DOHH2 (cell line): ENCODE measurements around the gene RRP8.

Experiments used
- H3F3A ChIP-seq: fragments of 200-600 bp; sonication (generic), shearing (Covaris generic); 2 replicates; pipeline ENCODE4 v1.6.0; 2016; ENCODE audit warnings: antibody characterized with exemption, mild to moderate bottlenecking; ENCODE audit not compliant: control insufficient read depth, insufficient read depth
- H3K27ac ChIP-seq: fragments of 200-600 bp; sonication (generic); 2 replicates; pipeline ENCODE4 v1.5.1; 2014; ENCODE audit warnings: low read depth, mild to moderate bottlenecking, low read length, moderate library complexity
- H3K27me3 ChIP-seq: fragments of 200-600 bp; sonication (generic); 2 replicates; pipeline ENCODE4 v1.6.1; 2014; ENCODE audit warnings: mild to moderate bottlenecking, low read length, mixed read lengths; ENCODE audit not compliant: control insufficient read depth
- H3K36me3 ChIP-seq: fragments of 200-600 bp; sonication (generic); 2 replicates; pipeline ENCODE4 v1.6.1; 2014; ENCODE audit warnings: mild to moderate bottlenecking, low read length, moderate library complexity, mixed read lengths; ENCODE audit not compliant: control insufficient read depth
- H3K4me1 ChIP-seq: fragments of 200-600 bp; sonication (generic); 2 replicates; pipeline ENCODE4 v1.6.1; 2014; ENCODE audit warnings: mild to moderate bottlenecking, low read length, mixed read lengths; ENCODE audit not compliant: control insufficient read depth
- H3K4me2 ChIP-seq: fragments of 200-600 bp; sonication (generic); 2 replicates; pipeline ENCODE4 v1.6.0; 2014; ENCODE audit warnings: mild to moderate bottlenecking, low read length, moderate library complexity
- H3K4me3 ChIP-seq: fragments of 200-600 bp; sonication (generic); 2 replicates; pipeline ENCODE4 v1.5.1; 2014; ENCODE audit warnings: mild to moderate bottlenecking, low read length, mixed read lengths
- H3K79me2 ChIP-seq: fragments of 200-600 bp; sonication (generic); 2 replicates; pipeline ENCODE4 v1.6.1; 2014; ENCODE audit warnings: mild to moderate bottlenecking, low read length, mixed read lengths; ENCODE audit not compliant: control insufficient read depth
- H3K9me2 ChIP-seq: fragments of 200-600 bp; sonication (generic); replicated peaks from 2 replicates; pipeline ENCODE4 v1.6.1; 2014; ENCODE audit warnings: mild to moderate bottlenecking, low read length, mixed read lengths; ENCODE audit not compliant: control insufficient read depth
- H3K9me3 ChIP-seq: fragments of 200-600 bp; sonication (generic); 2 replicates; pipeline ENCODE4 v1.6.1; 2014; ENCODE audit warnings: antibody characterized with exemption, low read length, mixed read lengths; ENCODE audit not compliant: control insufficient read depth, insufficient read depth
- H4K20me1 ChIP-seq: fragments of 200-600 bp; sonication (generic); 2 replicates; pipeline ENCODE4 v1.6.0; 2014; ENCODE audit warnings: low read depth, mild to moderate bottlenecking, antibody characterized with exemption, low read length, moderate library complexity; ENCODE audit not compliant: control insufficient read depth, insufficient read depth
- CTCF ChIP-seq: fragments of 200-600 bp; sonication (generic); IDR thresholded peaks from one replicate; pipeline ENCODE4 v1.5.1; 2014; ENCODE audit warnings: antibody characterized with exemption, mild to moderate bottlenecking, low read depth, low read length; ENCODE audit not compliant: poor library complexity, severe bottlenecking
- EZH2phosphoT487 ChIP-seq: fragments of 200-600 bp; sonication (generic); IDR thresholded peaks from 2 replicates; pipeline ENCODE4 v1.6.1; 2017; ENCODE audit warnings: borderline replicate concordance, mild to moderate bottlenecking, antibody characterized with exemption, low read length, moderate library complexity, mixed read lengths

RRP8 gene

GRCh38 chr11:6556139-6556949, 47.1 kb downstream of the RRP8 start:
- Histone ChIP-seq H3K27ac (no peak overlapping the region), H3K4me3 (no peak overlapping the region), H4K20me1 (no peaks in the 10 kb centered on the region), H3K36me3 (no peaks in the 10 kb centered on the region), H3K79me2 (no peaks in the 10 kb centered on the region), H3K9me3 (no peaks in the 10 kb centered on the region), H3K27me3 (no peaks in the 10 kb centered on the region), H3F3A (no peaks in the 10 kb centered on the region), H3K4me2 (no peak overlapping the region), H3K4me1 (no peaks in the 10 kb centered on the region), H3K9me2 (no peaks in the 10 kb centered on the region)
- TF ChIP-seq EZH2phosphoT487 (no peak), CTCF (no peak)

GRCh38 chr11:6554828-6555706, 48.3 kb downstream of the RRP8 start:
- H3F3A ChIP-seq: no peaks in the 10 kb centered on the region
- H3K4me2 ChIP-seq: no peak overlapping the region
- H3K4me1 ChIP-seq: no peaks in the 10 kb centered on the region
- no peaks in the 10 kb centered on the region for H3K79me2 ChIP-seq
- no peaks in the 10 kb centered on the region for H3K36me3 ChIP-seq
- H3K9me3 ChIP-seq: no peaks in the 10 kb centered on the region
- no peaks in the 10 kb centered on the region for H3K27me3 ChIP-seq
- H3K27ac ChIP-seq: no peak overlapping the region
- no peak overlapping the region for H3K4me3 ChIP-seq
- no peaks in the 10 kb centered on the region for H3K9me2 ChIP-seq
- TF ChIP-seq CTCF (no peak), EZH2phosphoT487 (no peak)
- no peaks in the 10 kb centered on the region for H4K20me1 ChIP-seq

- H3K4me3 ChIP-seq: no peak overlapping the region
- TF ChIP-seq EZH2phosphoT487 (no peak), CTCF (no peak)
- no peaks in the 10 kb centered on the region for H3K27me3 ChIP-seq
- no peak overlapping the region for H3K4me2 ChIP-seq
- H3K36me3 ChIP-seq: no peaks in the 10 kb centered on the region
- H3K4me1 ChIP-seq: no peaks in the 10 kb centered on the region
- no peaks in the 10 kb centered on the region for H3K9me3 ChIP-seq
- H4K20me1 ChIP-seq: no peaks in the 10 kb centered on the region
- no peaks in the 10 kb centered on the region for H3K9me2 ChIP-seq
- H3K27ac ChIP-seq: no peak overlapping the region
- H3F3A ChIP-seq: no peaks in the 10 kb centered on the region
- H3K79me2 ChIP-seq: no peaks in the 10 kb centered on the region
These were observed 49.8 kb downstream of the RRP8 start for GRCh38 chr11:6553634-6554033.
